Measurements from ENCODE around the gene NPR2.

Gene NPR2

DNA sequence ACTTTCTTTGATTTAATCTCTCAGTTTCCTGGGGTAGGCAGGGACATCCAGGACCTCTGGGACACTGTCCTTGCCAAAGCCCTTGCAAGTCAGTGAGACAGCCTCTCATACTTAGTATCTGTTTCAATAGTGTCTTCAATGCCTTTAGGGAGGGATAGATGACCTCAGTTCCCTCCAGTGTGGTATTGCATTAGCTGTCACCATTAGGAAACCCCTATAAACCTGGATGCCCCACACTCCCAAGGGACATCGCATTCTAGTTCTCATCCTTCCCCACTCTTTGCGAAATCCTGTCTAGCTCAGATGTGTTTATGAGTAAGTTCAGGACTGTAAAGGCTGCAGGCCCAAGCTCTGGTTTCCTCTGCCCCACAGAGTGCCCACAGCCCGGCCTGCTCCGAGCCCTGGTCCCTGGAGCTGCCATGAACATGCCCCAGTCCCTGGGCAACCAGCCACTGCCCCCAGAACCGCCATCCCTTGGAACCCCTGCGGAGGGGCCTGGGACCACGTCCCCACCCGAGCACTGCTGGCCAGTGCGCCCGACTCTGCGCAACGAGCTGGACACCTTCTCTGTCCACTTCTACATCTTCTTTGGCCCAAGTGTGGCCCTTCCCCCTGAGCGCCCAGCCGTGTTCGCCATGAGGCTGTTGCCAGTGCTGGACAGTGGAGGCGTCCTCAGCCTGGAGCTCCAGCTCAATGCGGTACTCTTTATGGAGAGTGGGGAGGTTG lies 50.8 kb downstream of the NPR2 start:
- H2AFZ ChIP-seq (ENCODE audit: low read depth, low read length, severe bottlenecking) = no peak overlapping the region
- no peaks in the 10 kb centered on the region for H3K9me3 ChIP-seq (ENCODE audit: insufficient read depth, low read length)
- no peaks in the 10 kb centered on the region for H4K20me1 ChIP-seq (ENCODE audit: low read depth, low read length)
- TF ChIP-seq EZH2phosphoT487 (conservative IDR thresholded peaks at IDR 0.05; ENCODE audit: low read length) = no peak
- TF ChIP-seq, protein P1, sequence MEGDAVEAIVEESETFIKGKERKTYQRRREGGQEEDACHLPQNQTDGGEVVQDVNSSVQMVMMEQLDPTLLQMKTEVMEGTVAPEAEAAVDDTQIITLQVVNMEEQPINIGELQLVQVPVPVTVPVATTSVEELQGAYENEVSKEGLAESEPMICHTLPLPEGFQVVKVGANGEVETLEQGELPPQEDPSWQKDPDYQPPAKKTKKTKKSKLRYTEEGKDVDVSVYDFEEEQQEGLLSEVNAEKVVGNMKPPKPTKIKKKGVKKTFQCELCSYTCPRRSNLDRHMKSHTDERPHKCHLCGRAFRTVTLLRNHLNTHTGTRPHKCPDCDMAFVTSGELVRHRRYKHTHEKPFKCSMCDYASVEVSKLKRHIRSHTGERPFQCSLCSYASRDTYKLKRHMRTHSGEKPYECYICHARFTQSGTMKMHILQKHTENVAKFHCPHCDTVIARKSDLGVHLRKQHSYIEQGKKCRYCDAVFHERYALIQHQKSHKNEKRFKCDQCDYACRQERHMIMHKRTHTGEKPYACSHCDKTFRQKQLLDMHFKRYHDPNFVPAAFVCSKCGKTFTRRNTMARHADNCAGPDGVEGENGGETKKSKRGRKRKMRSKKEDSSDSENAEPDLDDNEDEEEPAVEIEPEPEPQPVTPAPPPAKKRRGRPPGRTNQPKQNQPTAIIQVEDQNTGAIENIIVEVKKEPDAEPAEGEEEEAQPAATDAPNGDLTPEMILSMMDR (IDR thresholded peaks at IDR 0.05; ENCODE audit: insufficient read depth, low read length, poor library complexity, severe bottlenecking) = no peak
- no peak overlapping the region for H3K4me3 ChIP-seq (ENCODE audit: insufficient read depth, low read length, poor library complexity, severe bottlenecking)
- no peak overlapping the region for H3K9ac ChIP-seq (ENCODE audit: low read length)
- H3K27me3 ChIP-seq (ENCODE audit: low read length) = no peaks in the 10 kb centered on the region
- no peaks in the 10 kb centered on the region for H3K36me3 ChIP-seq (ENCODE audit: low read length)
- no peaks in the 10 kb centered on the region for H3F3A ChIP-seq (ENCODE audit: insufficient read depth)
- H3K9me2 ChIP-seq (replicated peaks; ENCODE audit: insufficient read depth, low read length) = no peaks in the 10 kb centered on the region
- H3K27ac ChIP-seq (ENCODE audit: low read depth, low read length) = no peak overlapping the region
- H3K79me2 ChIP-seq (ENCODE audit: insufficient read depth, low read length) = no peaks in the 10 kb centered on the region
- H3K4me2 ChIP-seq (ENCODE audit: low read depth, low read length, poor library complexity, severe bottlenecking) = no peak overlapping the region

DNA sequence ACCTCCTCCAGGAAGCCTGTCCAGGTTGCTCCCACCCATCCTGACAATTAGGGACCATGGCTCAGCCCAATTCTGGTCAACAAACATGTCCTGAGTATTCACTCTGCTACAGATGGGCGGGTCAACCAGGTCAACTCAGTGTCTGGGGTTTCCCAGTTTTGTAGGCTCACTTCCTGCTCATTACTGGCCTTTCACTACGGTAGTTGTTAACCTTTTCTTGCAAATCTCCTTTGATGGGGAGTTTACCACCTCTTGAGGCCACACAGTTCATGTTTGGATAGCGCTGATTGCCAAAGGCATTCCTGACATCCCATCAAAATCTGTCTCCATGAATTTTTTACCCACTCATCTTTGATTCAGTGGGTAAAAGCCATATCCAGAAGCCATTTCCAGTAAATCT lies 51.4 kb downstream of the NPR2 start:
- no peak overlapping the region for H3K4me2 ChIP-seq (ENCODE audit: low read depth, low read length, poor library complexity, severe bottlenecking)
- H3K27ac ChIP-seq (ENCODE audit: low read depth, low read length) = no peak overlapping the region
- no peaks in the 10 kb centered on the region for H3K36me3 ChIP-seq (ENCODE audit: low read length)
- H4K20me1 ChIP-seq (ENCODE audit: low read depth, low read length) = no peaks in the 10 kb centered on the region
- H3F3A ChIP-seq (ENCODE audit: insufficient read depth) = no peaks in the 10 kb centered on the region
- no peaks in the 10 kb centered on the region for H3K9me2 ChIP-seq (replicated peaks; ENCODE audit: insufficient read depth, low read length)
- H3K4me3 ChIP-seq (ENCODE audit: insufficient read depth, low read length, poor library complexity, severe bottlenecking) = no peak overlapping the region
- H3K9ac ChIP-seq (ENCODE audit: low read length) = no peak overlapping the region
- no peak for TF ChIP-seq EZH2phosphoT487 (conservative IDR thresholded peaks at IDR 0.05; ENCODE audit: low read length)
- TF ChIP-seq, protein P1 (IDR thresholded peaks at IDR 0.05; ENCODE audit: insufficient read depth, low read length, poor library complexity, severe bottlenecking) = no peak
- H3K79me2 ChIP-seq (ENCODE audit: insufficient read depth, low read length) = no peaks in the 10 kb centered on the region
- no peaks in the 10 kb centered on the region for H3K9me3 ChIP-seq (ENCODE audit: insufficient read depth, low read length)
- H3K27me3 ChIP-seq (ENCODE audit: low read length) = no peaks in the 10 kb centered on the region
- H2AFZ ChIP-seq (ENCODE audit: low read depth, low read length, severe bottlenecking) = no peak overlapping the region

DNA sequence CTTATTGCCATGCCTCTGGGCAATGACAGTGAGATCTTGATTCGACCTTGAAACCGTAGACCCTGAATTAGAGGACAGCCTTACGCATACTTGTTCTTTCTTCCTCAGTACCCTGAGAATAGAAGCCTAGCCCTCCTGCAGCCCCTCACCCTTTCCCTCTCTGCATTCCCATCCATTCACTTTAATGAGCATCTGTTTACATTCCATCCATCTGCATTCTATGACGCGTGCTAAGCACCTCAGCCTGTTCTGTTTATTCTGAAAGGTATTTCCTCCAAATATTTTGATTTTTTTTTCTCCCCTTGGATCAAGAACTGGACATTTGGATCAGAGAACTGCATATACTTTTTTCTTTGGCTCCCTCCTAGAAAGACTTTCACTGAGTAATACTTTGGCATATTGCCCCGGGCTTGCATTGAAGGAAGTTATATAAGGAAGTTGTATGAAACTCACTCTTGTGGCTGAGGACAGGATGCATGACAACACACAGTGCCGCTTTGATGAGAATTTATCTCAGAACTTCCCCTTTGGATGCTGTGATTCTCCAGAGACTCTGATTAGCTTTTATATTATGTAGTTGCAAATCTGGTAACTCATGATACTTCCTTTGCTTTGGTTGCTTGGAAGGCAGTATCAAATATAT lies 53.4 kb downstream of the NPR2 start:
- Histone ChIP-seq H3K9me2 (replicated peaks; ENCODE audit: insufficient read depth, low read length) (no peaks in the 10 kb centered on the region), H3K36me3 (ENCODE audit: low read length) (no peaks in the 10 kb centered on the region), H3K4me3 (ENCODE audit: insufficient read depth, low read length, poor library complexity, severe bottlenecking) (no peak overlapping the region), H3K27me3 (ENCODE audit: low read length) (no peaks in the 10 kb centered on the region), H2AFZ (ENCODE audit: low read depth, low read length, severe bottlenecking) (no peak overlapping the region), H3K9ac (ENCODE audit: low read length) (no peak overlapping the region), H4K20me1 (ENCODE audit: low read depth, low read length) (no peaks in the 10 kb centered on the region), H3K27ac (ENCODE audit: low read depth, low read length) (no peak overlapping the region), H3K79me2 (ENCODE audit: insufficient read depth, low read length) (no peaks in the 10 kb centered on the region), H3K9me3 (ENCODE audit: insufficient read depth, low read length) (no peaks in the 10 kb centered on the region), H3K4me2 (ENCODE audit: low read depth, low read length, poor library complexity, severe bottlenecking) (no peak overlapping the region), H3F3A (ENCODE audit: insufficient read depth) (no peaks in the 10 kb centered on the region)
- TF ChIP-seq, protein P1 (IDR thresholded peaks at IDR 0.05; ENCODE audit: insufficient read depth, low read length, poor library complexity, severe bottlenecking) = no peak
- TF ChIP-seq EZH2phosphoT487 (conservative IDR thresholded peaks at IDR 0.05; ENCODE audit: low read length) = no peak
